ENCODE measurements around the gene TBC1D22B.
"Not testable (repeated sequence)": the region's sequence is repeated elsewhere in the genome, so short reads cannot be mapped to it uniquely, and the experiment has no call there.

DNA sequence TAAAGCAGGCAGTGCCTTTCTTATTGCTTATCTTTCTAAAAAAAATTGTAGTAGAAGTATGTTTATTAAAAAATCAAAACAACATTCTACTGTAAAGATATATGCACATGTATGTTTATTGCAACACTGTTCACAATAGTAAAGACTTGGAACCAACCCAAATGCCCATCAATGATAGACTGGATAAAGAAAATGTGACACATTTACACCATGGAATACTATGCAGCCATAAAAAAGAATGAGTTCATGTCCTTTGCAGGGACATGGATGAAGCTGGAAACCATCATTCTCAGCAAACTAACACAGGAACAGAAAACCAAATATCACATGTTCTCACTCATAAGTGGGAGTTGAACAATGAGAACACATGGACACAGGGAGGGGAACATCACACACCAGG, 40.1 kb downstream of the TBC1D22B start:
- TF ChIP-seq AKAP8 (CRISPR knock-in tag; IDR thresholded peaks at IDR 0.05); REST (IDR thresholded peaks at IDR 0.05; ENCODE audit: borderline replicate concordance in 1 of 2, low read depth in 1 of 2, low read length in 2 of 2); MYC (CRISPR knock-in tag; IDR thresholded peaks at IDR 0.05; ENCODE audit: borderline replicate concordance); NFIC (IDR thresholded peaks at IDR 0.05; ENCODE audit: low read length): not testable (repeated sequence)
- TF ChIP-seq, protein P1, sequence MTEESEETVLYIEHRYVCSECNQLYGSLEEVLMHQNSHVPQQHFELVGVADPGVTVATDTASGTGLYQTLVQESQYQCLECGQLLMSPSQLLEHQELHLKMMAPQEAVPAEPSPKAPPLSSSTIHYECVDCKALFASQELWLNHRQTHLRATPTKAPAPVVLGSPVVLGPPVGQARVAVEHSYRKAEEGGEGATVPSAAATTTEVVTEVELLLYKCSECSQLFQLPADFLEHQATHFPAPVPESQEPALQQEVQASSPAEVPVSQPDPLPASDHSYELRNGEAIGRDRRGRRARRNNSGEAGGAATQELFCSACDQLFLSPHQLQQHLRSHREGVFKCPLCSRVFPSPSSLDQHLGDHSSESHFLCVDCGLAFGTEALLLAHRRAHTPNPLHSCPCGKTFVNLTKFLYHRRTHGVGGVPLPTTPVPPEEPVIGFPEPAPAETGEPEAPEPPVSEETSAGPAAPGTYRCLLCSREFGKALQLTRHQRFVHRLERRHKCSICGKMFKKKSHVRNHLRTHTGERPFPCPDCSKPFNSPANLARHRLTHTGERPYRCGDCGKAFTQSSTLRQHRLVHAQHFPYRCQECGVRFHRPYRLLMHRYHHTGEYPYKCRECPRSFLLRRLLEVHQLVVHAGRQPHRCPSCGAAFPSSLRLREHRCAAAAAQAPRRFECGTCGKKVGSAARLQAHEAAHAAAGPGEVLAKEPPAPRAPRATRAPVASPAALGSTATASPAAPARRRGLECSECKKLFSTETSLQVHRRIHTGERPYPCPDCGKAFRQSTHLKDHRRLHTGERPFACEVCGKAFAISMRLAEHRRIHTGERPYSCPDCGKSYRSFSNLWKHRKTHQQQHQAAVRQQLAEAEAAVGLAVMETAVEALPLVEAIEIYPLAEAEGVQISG (CRISPR knock-in tag; IDR thresholded peaks at IDR 0.05): not testable (repeated sequence)

Measured in HepG2 (cell line).